TTC549 (cell line): Measurements from ENCODE around the gene CT45A1.
"Not testable (repeated sequence)": the region's sequence is repeated elsewhere in the genome, so short reads cannot be mapped to it uniquely, and the experiment has no call there.

Source experiments
- FAIRE-seq: peaks from 2 replicates; lab custom pipeline; 2012; peaks lifted over from hg19 to GRCh38; lab: Jason Lieb, UNC

The CT45A1 gene

GRCh38 chrX:135713183-135713689, at the start of gene CT45A1:
Gene CT45A1, plus strand, starts transcription at chrX:135713639. Its CDS starts 5,302 bp downstream, at chrX:135718941.
- not testable (repeated sequence) for FAIRE-seq

GRCh38 chrX:135672979-135673378, 40.5 kb upstream of the CT45A1 start:
- not testable (repeated sequence) for FAIRE-seq

- FAIRE-seq: no peak
These were observed 25.3 kb upstream of the CT45A1 start for GRCh38 chrX:135688137-135688536.

GRCh38 chrX:135695471-135695870, 18.0 kb upstream of the CT45A1 start:
- FAIRE-seq: no peak

- no peak for FAIRE-seq
These were observed 15.8 kb upstream of the CT45A1 start for GRCh38 chrX:135697601-135698000.

GRCh38 chrX:135698924-135699323, 14.5 kb upstream of the CT45A1 start:
- no peak for FAIRE-seq

- no peak for FAIRE-seq
These were observed 5.6 kb upstream of the CT45A1 start for GRCh38 chrX:135707880-135708279.

GRCh38 chrX:135713795-135714194, 356 bp downstream of the CT45A1 start:
- FAIRE-seq: no peak

GRCh38 chrX:135734666-135735065, 21.2 kb downstream of the CT45A1 start:
- FAIRE-seq: not testable (repeated sequence)

- peak; percentile 77 for FAIRE-seq
These were observed 24.1 kb downstream of the CT45A1 start for GRCh38 chrX:135737366-135738071.

GRCh38 chrX:135740681-135741149, 27.3 kb downstream of the CT45A1 start:
- no peak for FAIRE-seq

- no peak for FAIRE-seq
These were observed 27.8 kb downstream of the CT45A1 start for GRCh38 chrX:135741192-135741715.

GRCh38 chrX:135744739-135745138, 31.3 kb downstream of the CT45A1 start:
- not testable (repeated sequence) for FAIRE-seq

GRCh38 chrX:135768091-135768490, 54.7 kb downstream of the CT45A1 start, which contains the start of gene CT45A3:
Gene CT45A3, minus strand, starts transcription at chrX:135768191. Its CDS starts 3,747 bp downstream, at chrX:135764444.
- FAIRE-seq: not testable (repeated sequence)
